Measurements from ENCODE around the gene GTSF1L.

GTSF1L gene

GRCh38 chr20:43715511-43715910, 11.3 kb downstream of the GTSF1L start:
- no peak for DNase-seq

DNA sequence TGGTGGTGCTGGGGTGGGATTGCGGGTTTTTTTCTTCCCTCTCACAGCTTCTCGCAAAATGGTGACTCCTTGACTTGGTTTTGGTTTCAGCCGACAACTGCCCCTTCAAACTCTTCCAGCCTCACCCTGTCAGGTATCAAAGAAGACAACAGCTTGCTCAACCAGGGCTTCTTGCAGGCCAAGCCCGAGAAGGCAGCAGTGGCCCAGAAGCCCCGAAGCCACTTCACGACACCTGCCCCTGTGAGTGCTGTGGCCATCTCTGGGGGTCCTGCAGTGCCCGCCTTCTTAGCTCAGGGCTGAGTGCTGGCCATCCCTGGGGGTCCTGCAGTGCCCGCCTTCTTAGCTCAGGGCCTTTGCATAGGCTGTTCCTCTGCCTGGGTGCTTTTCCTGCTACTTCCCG, 11.8 kb downstream of the GTSF1L start:
- no peak for DNase-seq

DNA sequence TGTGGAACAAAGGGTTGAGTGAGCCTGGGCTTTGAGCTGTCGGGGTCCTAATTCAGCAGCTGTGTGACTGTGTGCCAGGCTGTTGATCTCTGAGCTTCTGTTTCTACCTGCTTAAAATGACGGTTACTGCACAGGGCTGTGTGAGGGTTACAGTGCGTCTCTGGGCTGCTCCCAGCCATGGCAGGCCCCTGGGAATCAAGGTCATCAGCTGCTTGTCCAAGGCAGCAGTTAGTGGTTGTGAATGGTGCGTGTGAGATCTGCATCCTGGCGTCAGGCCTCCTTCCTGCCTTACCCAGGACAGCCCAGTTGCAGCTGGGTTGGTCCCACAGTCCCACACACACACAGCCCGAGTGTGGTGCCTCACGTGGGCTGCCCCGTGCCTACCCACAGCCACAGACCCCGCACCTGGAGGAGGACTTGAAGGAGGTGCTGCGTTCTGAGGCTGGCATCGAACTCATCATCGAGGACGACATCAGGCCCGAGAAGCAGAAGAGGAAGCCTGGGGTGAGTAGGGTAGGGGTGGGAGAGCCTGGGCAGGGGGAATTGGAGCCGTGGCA, 15.6 kb downstream of the GTSF1L start:
- no peak for DNase-seq

GRCh38 chr20:43710370-43711044, 16.3 kb downstream of the GTSF1L start:
- no peak for DNase-seq

DNA sequence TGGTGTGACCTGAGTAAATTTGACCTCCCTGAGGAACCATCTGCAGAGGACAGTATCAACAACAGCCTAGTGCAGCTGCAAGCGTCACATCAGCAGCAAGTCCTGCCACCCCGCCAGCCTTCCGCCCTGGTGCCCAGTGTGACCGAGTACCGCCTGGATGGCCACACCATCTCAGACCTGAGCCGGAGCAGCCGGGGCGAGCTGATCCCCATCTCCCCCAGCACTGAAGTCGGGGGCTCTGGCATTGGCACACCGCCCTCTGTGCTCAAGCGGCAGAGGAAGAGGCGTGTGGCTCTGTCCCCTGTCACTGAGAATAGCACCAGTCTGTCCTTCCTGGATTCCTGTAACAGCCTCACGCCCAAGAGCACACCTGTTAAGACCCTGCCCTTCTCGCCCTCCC, 24.3 kb downstream of the GTSF1L start:
- no peak for DNase-seq

- no peak for DNase-seq
Observed at GRCh38 chr20:43700627-43701026, 26.2 kb downstream of the GTSF1L start.

DNA sequence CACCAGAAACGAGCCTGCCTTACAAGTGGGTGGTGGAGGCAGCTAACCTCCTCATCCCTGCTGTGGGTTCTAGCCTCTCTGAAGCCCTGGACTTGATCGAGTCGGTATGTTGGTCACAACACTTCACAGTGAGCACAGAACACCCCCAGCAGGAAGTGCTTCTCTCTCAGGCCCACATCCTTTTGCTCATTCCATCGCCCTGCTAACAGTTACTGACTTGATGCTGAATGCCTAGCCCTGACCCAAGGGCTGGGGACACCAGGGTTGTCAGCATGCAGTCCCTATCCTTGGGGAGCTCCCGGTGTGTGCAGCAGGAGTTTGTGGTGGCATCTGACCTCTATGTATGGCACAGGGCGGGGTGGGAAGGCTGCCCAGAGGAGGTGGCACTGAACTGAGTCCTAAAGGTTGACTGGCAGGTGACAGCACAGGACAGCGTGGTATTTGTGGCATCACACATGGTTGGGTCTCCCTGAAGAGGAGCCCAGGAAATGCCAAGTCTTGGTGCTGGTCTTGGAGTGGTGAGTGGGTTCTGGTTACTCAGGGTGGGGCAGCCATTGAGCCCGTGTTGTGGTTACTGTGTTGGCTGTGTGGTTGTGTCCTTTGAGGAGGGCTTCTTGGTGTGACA, 26.7 kb downstream of the GTSF1L start:
- DNase-seq = no peak

GRCh38 chr20:43695571-43695970, 31.2 kb downstream of the GTSF1L start:
- no peak for DNase-seq

- DNase-seq = no peak
Observed at GRCh38 chr20:43694763-43695162, 32.0 kb downstream of the GTSF1L start.

DNA sequence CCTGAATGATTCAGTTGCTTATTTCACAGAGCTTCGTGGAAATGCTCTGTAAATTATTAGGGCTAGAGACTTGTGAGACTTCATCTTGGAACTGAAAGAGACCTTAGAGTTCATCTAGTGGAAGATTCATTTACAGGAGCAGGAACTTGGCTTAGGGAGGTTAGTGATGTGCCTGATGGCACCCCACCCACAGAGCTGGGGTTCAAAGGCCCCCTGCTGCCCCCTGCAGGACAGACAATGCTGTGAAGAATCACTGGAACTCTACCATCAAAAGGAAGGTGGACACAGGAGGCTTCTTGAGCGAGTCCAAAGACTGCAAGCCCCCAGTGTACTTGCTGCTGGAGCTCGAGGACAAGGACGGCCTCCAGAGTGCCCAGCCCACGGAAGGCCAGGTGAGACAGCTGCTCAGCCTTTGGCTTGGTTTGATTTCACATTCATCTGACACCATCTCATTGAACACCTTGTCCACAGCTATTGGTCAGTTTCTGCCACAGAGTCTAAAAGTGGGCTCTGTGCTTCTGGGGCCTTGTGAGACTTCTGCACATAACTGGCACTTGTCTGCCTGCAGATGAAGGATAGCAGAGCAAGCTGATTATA, 34.8 kb downstream of the GTSF1L start:
- peak; percentile 76 for DNase-seq

DNA sequence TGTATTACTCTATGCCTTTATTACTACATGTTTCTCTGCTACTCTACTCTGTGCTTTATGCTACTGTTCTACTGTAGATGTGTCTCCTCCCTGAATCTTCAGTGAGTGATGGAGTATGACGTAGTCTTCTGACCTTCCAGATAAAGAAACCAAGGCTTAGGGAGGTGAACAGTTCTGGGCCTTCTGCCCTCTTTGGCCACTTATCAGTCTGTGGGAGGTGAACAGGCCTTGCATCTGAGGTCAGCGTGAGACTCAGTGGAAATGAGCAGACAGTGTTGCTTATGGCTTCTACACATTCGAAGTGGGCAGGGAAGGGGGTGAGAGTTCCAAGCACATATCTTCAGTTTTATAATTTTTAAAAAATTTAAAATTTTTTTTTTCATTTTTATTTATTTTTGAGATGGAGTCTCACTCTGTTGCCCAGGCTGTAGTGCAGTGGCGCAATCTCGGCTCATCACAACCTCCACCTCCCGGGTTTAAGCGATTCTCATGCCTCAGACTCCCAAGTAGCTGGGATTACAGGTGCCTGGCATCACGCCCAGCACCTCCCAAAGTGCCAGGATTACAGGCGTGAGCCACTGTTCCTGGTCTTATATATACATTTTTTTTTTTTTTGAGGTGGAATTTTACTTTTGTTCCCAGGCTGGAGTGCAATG, 35.7 kb downstream of the GTSF1L start:
- DNase-seq = no peak

GRCh38 chr20:43689165-43689564, 37.6 kb downstream of the GTSF1L start:
- DNase-seq = no peak

- DNase-seq = no peak
Observed at GRCh38 chr20:43686820-43687219, 40.0 kb downstream of the GTSF1L start.

- DNase-seq = no peak
Observed at GRCh38 chr20:43682446-43682845, 44.4 kb downstream of the GTSF1L start.

DNA sequence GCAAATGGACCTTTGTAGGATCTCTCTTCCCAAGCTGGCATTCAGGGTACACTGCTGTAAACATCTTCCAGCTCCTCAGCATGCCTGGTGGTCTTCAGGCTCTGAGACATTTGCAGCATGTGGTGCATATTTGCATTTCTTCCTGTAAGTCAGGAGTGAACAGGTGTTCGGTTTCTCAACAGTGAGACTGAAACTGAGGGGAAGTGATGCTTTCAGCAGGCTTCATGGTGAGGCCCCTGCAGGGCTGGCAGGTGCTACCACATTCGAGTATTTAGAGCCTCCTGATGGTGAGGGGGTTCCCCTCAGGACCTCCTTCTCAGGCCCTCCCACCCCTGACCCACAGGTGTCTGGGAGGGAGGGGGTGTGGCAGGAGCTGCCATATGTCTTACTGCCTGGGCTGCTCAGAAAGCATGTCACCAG, 44.8 kb downstream of the GTSF1L start:
- no peak for DNase-seq

- no peak for DNase-seq
Observed at GRCh38 chr20:43681468-43681942, 45.3 kb downstream of the GTSF1L start.

- no peak for DNase-seq
Observed at GRCh38 chr20:43680981-43681380, 45.8 kb downstream of the GTSF1L start.

GRCh38 chr20:43676368-43676767, 50.4 kb downstream of the GTSF1L start:
- no peak for DNase-seq
